H1 (cell line): ENCODE results near the gene TEDDM1. TPM values are rescaled to one million over a fixed set of nuclear protein-coding genes. Genes with fewer than 3 reads are reported as not detected.

Source experiments
- CTCF ChIA-PET: fragments of 300-600 bp; sonication (Branson Sonifier 250); formaldehyde crosslinking; loops from one replicate; lab custom pipeline; 2021; ENCODE audit not compliant: partially characterized antibody; lab: Charles Lee
- POLR2A ChIA-PET: fragments of 300-600 bp; sonication (Branson Sonifier 250); formaldehyde crosslinking; loops from one replicate; lab custom pipeline; 2021; ENCODE audit warnings: inconsistent platforms; ENCODE audit not compliant: partially characterized antibody; lab: Charles Lee
- DNase-seq, 2 experiments: peaks; one replicate each; pipeline versions ENCODE4 v3.0.0 to v3.0.0-alpha.2; 2010 to 2022; ENCODE audit warnings: low spot score in 2 of 2, low read depth in 1 of 2, mixed read lengths in 1 of 2
- FAIRE-seq: peaks from 2 replicates; lab custom pipeline; 2011; peaks lifted over from hg19 to GRCh38; lab: Jason Lieb, UNC
- H2AFZ ChIP-seq: 2 replicates; pipeline ENCODE4 v1.8.1; 2012; ENCODE audit warnings: low read length, inconsistent platforms
- H2AK5ac ChIP-seq: 2 replicates; pipeline ENCODE4 v1.6.1; 2013; ENCODE audit warnings: low read depth, low read length
- H2BK120ac ChIP-seq: replicated peaks from 2 replicates; pipeline ENCODE3; 2013; ENCODE audit warnings: low read depth, low read length, inconsistent platforms
- H2BK12ac ChIP-seq: 2 replicates; pipeline ENCODE4 v1.6.1; 2013; ENCODE audit warnings: low read depth, low read length
- H2BK15ac ChIP-seq: 2 replicates; pipeline ENCODE4 v1.6.1; 2013; ENCODE audit warnings: low read length
- H2BK20ac ChIP-seq: 2 replicates; pipeline ENCODE4 v1.6.1; 2013; ENCODE audit warnings: low read length
- H2BK5ac ChIP-seq: 2 replicates; pipeline ENCODE4 v1.6.1; 2013; ENCODE audit warnings: low read depth, low read length
- H3K14ac ChIP-seq: 2 replicates; pipeline ENCODE4 v1.6.1; 2013; ENCODE audit warnings: inconsistent platforms; ENCODE audit not compliant: insufficient read length
- H3K18ac ChIP-seq: 2 replicates; pipeline ENCODE4 v1.6.1; 2013; ENCODE audit warnings: low read length; ENCODE audit errors: extremely low read depth
- H3K23ac ChIP-seq: 2 replicates; pipeline ENCODE4 v1.6.1; 2013; ENCODE audit warnings: inconsistent platforms; ENCODE audit not compliant: insufficient read length
- H3K23me2 ChIP-seq: 2 replicates; pipeline ENCODE4 v1.6.1; 2013; ENCODE audit warnings: low read depth, low read length
- H3K27ac ChIP-seq: 2 replicates; pipeline ENCODE4 v1.6.1; 2011; ENCODE audit warnings: low read depth, low read length, inconsistent platforms
- H3K27me3 ChIP-seq, 4 experiments: replicated peaks in 1 of 4; 1 replicate in 1 of 4; 2 replicates in 3 of 4; pipeline versions ENCODE4 v1.6.1 to v1.8.1; 2011 to 2013; ENCODE audit warnings: low read length in 3 of 4, mild to moderate bottlenecking in 3 of 4, inconsistent platforms in 2 of 4, mixed read lengths in 2 of 4, moderate library complexity in 1 of 4; ENCODE audit not compliant: control insufficient read depth in 3 of 4, insufficient read depth in 3 of 4; ENCODE audit errors: extremely low read depth in 1 of 4
- H3K36me3 ChIP-seq, 4 experiments: 2 replicates each; pipeline versions ENCODE4 v1.6.1 to v1.8.1; 2011 to 2013; ENCODE audit warnings: mild to moderate bottlenecking in 4 of 4, low read length in 3 of 4, moderate library complexity in 2 of 4, control low read depth in 1 of 4, inconsistent platforms in 1 of 4; ENCODE audit not compliant: insufficient read depth in 4 of 4, control insufficient read depth in 2 of 4
- H3K4ac ChIP-seq: replicated peaks from 2 replicates; pipeline ENCODE3; 2013; ENCODE audit warnings: low read length, low read depth, mixed read lengths, inconsistent platforms; ENCODE audit not compliant: insufficient read length
- H3K4me1 ChIP-seq, 4 experiments: replicated peaks in 1 of 4; 1 replicate in 1 of 4; 2 replicates in 3 of 4; pipeline versions ENCODE4 v1.6.1 to v1.8.1; 2011 to 2013; ENCODE audit warnings: low read length in 3 of 4, inconsistent platforms in 2 of 4, mixed read lengths in 1 of 4; ENCODE audit not compliant: insufficient read depth in 4 of 4, control insufficient read depth in 3 of 4
- H3K4me2 ChIP-seq, 2 experiments: 2 replicates each; pipeline versions ENCODE4 v1.6.1 to v1.8.1; 2011 to 2013; ENCODE audit warnings: low read depth in 2 of 2, low read length in 2 of 2, control low read depth in 1 of 2, inconsistent platforms in 1 of 2, mild to moderate bottlenecking in 1 of 2; ENCODE audit not compliant: insufficient read depth in 1 of 2
- H3K4me3 ChIP-seq, 4 experiments: fragments of 200-600, 300-600 bp in 1 of 4; sonication (generic), shearing (Covaris generic), sonication (Bioruptor Twin) in 1 of 4; 2 replicates each; pipeline versions ENCODE4 v1.5.1 to v1.8.1; 2011 to 2016; ENCODE audit warnings: low read length in 4 of 4, low read depth in 3 of 4, control low read depth in 2 of 4, inconsistent platforms in 2 of 4, mild to moderate bottlenecking in 2 of 4, mixed read lengths in 1 of 4, moderate library complexity in 1 of 4; ENCODE audit not compliant: insufficient read depth in 2 of 4; ENCODE audit errors: extremely low read depth in 1 of 4
- H3K56ac ChIP-seq: replicated peaks from 2 replicates; pipeline ENCODE3; 2013; ENCODE audit warnings: low read depth, mild to moderate bottlenecking, mixed read lengths, low read length, inconsistent platforms; ENCODE audit not compliant: insufficient read length
- H3K79me1 ChIP-seq: 2 replicates; pipeline ENCODE4 v1.6.1; 2013; ENCODE audit warnings: low read depth, low read length, control low read depth
- H3K79me2 ChIP-seq, 2 experiments: 2 replicates each; pipeline versions ENCODE4 v1.6.1 to v1.8.1; 2012 to 2013; ENCODE audit warnings: low read length in 2 of 2, mild to moderate bottlenecking in 2 of 2, inconsistent platforms in 1 of 2; ENCODE audit not compliant: insufficient read depth in 2 of 2, control insufficient read depth in 1 of 2
- H3K9ac ChIP-seq, 4 experiments: replicated peaks in 1 of 4; 1 replicate in 1 of 4; 2 replicates in 3 of 4; pipeline versions ENCODE4 v1.6.1 to v1.8.1; 2011 to 2013; ENCODE audit warnings: low read depth in 3 of 4, low read length in 3 of 4, control low read depth in 2 of 4, mild to moderate bottlenecking in 2 of 4, moderate library complexity in 2 of 4, inconsistent platforms in 1 of 4; ENCODE audit errors: extremely low read depth in 1 of 4
- H3K9me3 ChIP-seq, 2 experiments: 2 replicates each; pipeline versions ENCODE4 v1.6.1 to v1.8.1; 2012 to 2013; ENCODE audit warnings: mild to moderate bottlenecking in 2 of 2, moderate library complexity in 2 of 2, control low read depth in 1 of 2, inconsistent platforms in 1 of 2, low read depth in 1 of 2, low read length in 1 of 2, mixed read lengths in 1 of 2; ENCODE audit not compliant: insufficient read depth in 2 of 2
- H4K20me1 ChIP-seq, 2 experiments: replicated peaks in 1 of 2; 2 replicates each; pipeline versions ENCODE3 to v1.8.1; 2011 to 2013; ENCODE audit warnings: inconsistent platforms in 2 of 2, low read length in 2 of 2, mild to moderate bottlenecking in 1 of 2; ENCODE audit not compliant: insufficient read depth in 2 of 2, control insufficient read depth in 1 of 2
- H4K5ac ChIP-seq: 2 replicates; pipeline ENCODE4 v1.6.1; 2013; ENCODE audit warnings: low read length, low read depth, mixed read lengths, inconsistent platforms; ENCODE audit not compliant: insufficient read length
- H4K8ac ChIP-seq: 2 replicates; pipeline ENCODE4 v1.8.0; 2013; ENCODE audit warnings: mild to moderate bottlenecking, moderate library complexity, low read length, inconsistent platforms; ENCODE audit not compliant: insufficient read depth; ENCODE audit errors: extremely low read depth
- H4K91ac ChIP-seq: replicated peaks from 2 replicates; pipeline ENCODE3; 2013; ENCODE audit warnings: low read length, mixed read lengths, inconsistent platforms; ENCODE audit not compliant: insufficient read length
- ASH2L ChIP-seq: fragments of 200-600, 300-600 bp; sonication (generic); IDR thresholded peaks from one replicate; pipeline ENCODE4 v1.7.1; 2017; ENCODE audit warnings: low read length
- ATF2 ChIP-seq: IDR thresholded peaks from 2 replicates; pipeline ENCODE4 v1.6.1; 2012; ENCODE audit warnings: low read length, inconsistent platforms
- CHD1 ChIP-seq: IDR thresholded peaks from 2 replicates; pipeline ENCODE4 v1.6.1; 2012; ENCODE audit warnings: low read depth, low read length, improper control_type of control experiment
- CHD2 ChIP-seq: IDR thresholded peaks from 2 replicates; pipeline ENCODE4 v1.6.1; 2012; ENCODE audit warnings: low read length, improper control_type of control experiment
- CREB1 ChIP-seq: IDR thresholded peaks from 2 replicates; pipeline ENCODE4 v1.6.1; 2012; ENCODE audit warnings: inconsistent platforms
- EP300 ChIP-seq, 2 experiments: IDR thresholded peaks; 1 replicate in 1 of 2; 2 replicates in 1 of 2; pipeline ENCODE4 v1.6.1; 2011 to 2012; ENCODE audit warnings: low read depth in 2 of 2, low read length in 2 of 2, mild to moderate bottlenecking in 2 of 2, borderline replicate concordance in 1 of 2, inconsistent platforms in 1 of 2, moderate library complexity in 1 of 2
- GTF2F1 ChIP-seq: IDR thresholded peaks from 2 replicates; pipeline ENCODE4 v1.6.1; 2012; ENCODE audit warnings: low read depth, low read length, improper control_type of control experiment, borderline replicate concordance
- POLR2A ChIP-seq, 2 experiments: IDR thresholded peaks; 1 replicate in 1 of 2; 2 replicates in 1 of 2; pipeline ENCODE4 v1.6.1; 2011; ENCODE audit warnings: low read depth in 2 of 2, low read length in 2 of 2, mild to moderate bottlenecking in 2 of 2; ENCODE audit errors: control extremely low read depth in 1 of 2
- POLR2AphosphoS5 ChIP-seq: IDR thresholded peaks from 2 replicates; pipeline ENCODE4 v1.6.1; 2011; ENCODE audit warnings: low read depth, low read length
- RXRA ChIP-seq: IDR thresholded peaks from 2 replicates; pipeline ENCODE4 v1.6.1; 2011; ENCODE audit warnings: low read depth, mild to moderate bottlenecking, low read length, moderate library complexity; ENCODE audit not compliant: insufficient read depth
- SP1 ChIP-seq: IDR thresholded peaks from 2 replicates; pipeline ENCODE4 v1.6.1; 2011; ENCODE audit warnings: low read depth, low read length
- SP2 ChIP-seq: IDR thresholded peaks from 2 replicates; pipeline ENCODE4 v1.6.1; 2012; ENCODE audit warnings: mild to moderate bottlenecking, low read length, inconsistent platforms
- TEAD4 ChIP-seq: IDR thresholded peaks from 2 replicates; pipeline ENCODE4 v1.6.1; 2012; ENCODE audit warnings: low read depth, low read length, inconsistent platforms, mixed read lengths
- WGBS, 2 experiments: shearing (Covaris generic) in 1 of 2; methylation state at CpG; one replicate each; pipeline versions ENCODE4 v1.1.6 to v1.1.7; 2013 to 2015; ENCODE audit warnings: low lambda C conversion rate in 2 of 2, mixed read lengths in 2 of 2, inconsistent platforms in 1 of 2, low coverage in 1 of 2, missing lambda C conversion rate in 1 of 2; ENCODE audit not compliant: insufficient replicate concordance in 2 of 2, insufficient coverage in 1 of 2, insufficient read length in 1 of 2; ENCODE audit errors: extremely low coverage in 1 of 2, missing lambda C conversion rate in 1 of 2; 5-methylcytosine and 5-hydroxymethylcytosine counted together
- polyA plus RNA-seq, 7 experiments: library from polyadenylated mRNA; depleted of rRNA in 3 of 7; stranded (reverse) in 5 of 7; unstranded in 2 of 7; fragments of >200 nt in 5 of 7; fragments of 200-250 nt in 2 of 7; gene quantifications; 1 replicate in 5 of 7; 2 replicates in 1 of 7; 4 replicates in 1 of 7; pipeline versions ENCODE4 v1.2.1 to v1.2.3, GENCODE V29; 2011 to 2013; ENCODE audit warnings: missing spikeins in 2 of 7, mixed read lengths in 2 of 7
- total RNA-seq: library from RNA; stranded (reverse); fragmentation: NEBNext Ultra II Directional; extraction: Animal tissue kit (Norgen Biotek cat#: 25700); gene quantifications from 2 replicates; pipeline ENCODE4 v1.2.1, GENCODE V29; 2021

Gene TEDDM1
- total and polyA plus RNA-seq, 2 of the 8 experiments (the other 6 are each of a cell fraction or from before 2014, with no cell fraction given), result not detected

- no peak overlapping the region for H3K4ac ChIP-seq
- H2BK20ac ChIP-seq, result no peak overlapping the region
- no peak overlapping the region for H2AK5ac ChIP-seq
- H4K5ac ChIP-seq, result no peak overlapping the region
- H3K27me3 ChIP-seq, result no peaks in the 10 kb centered on the region
- H3K23me2 ChIP-seq, result no peaks in the 10 kb centered on the region
- H4K91ac ChIP-seq, result no peak overlapping the region
- ChIA-PET CTCF (interaction anchor here (0.6 to 1.7 kb wide), 7 partner anchors 9 to 287 kb away, joined by 3 to 6 read pairs (median 3); no protein-coding TSS in a partner anchor), POLR2A (interaction anchor here (1.0 to 2.4 kb wide), 5 partner anchors 9 to 24 kb away, joined by 3 to 7 read pairs (median 3); partner anchors contain the start of gene GLUL)
- H3K14ac ChIP-seq, result no peak overlapping the region
- H4K8ac ChIP-seq, result no peak overlapping the region
- no peak overlapping the region for H3K4me2 ChIP-seq
- H2BK12ac ChIP-seq, result no peak overlapping the region
- no peak for TF ChIP-seq POLR2AphosphoS5
- TF ChIP-seq RXRA, result no peak
- TF ChIP-seq ATF2, result no peak
- TF ChIP-seq CHD1, result no peak
- no peak for TF ChIP-seq GTF2F1
- no peak for TF ChIP-seq EP300 (IDR thresholded peaks at IDR 0.05; ENCODE audit: borderline replicate concordance in 1 of 2, low read depth in 2 of 2, low read length in 2 of 2)
- no peak for TF ChIP-seq CREB1
- no peak for TF ChIP-seq ASH2L
- no peak for TF ChIP-seq TEAD4
- TF ChIP-seq CHD2, result no peak
- no peak for TF ChIP-seq SP2
- no peak for TF ChIP-seq POLR2A (IDR thresholded peaks at IDR 0.05; ENCODE audit: control extremely low read depth in 1 of 2, low read depth in 2 of 2, low read length in 2 of 2)
- no peak for TF ChIP-seq SP1
- no peak overlapping the region for H3K56ac ChIP-seq
- H2BK5ac ChIP-seq, result no peak overlapping the region
- FAIRE-seq, result no peak
- no peak for DNase-seq
- no peak overlapping the region for H3K9ac ChIP-seq
- H3K27ac ChIP-seq, result no peak overlapping the region
- no peak overlapping the region for H2BK120ac ChIP-seq
- H3K79me2 ChIP-seq, result no peaks in the 10 kb centered on the region
- H3K23ac ChIP-seq, result no peak overlapping the region
- H3K9me3 ChIP-seq, result no peaks in the 10 kb centered on the region
- no peaks in the 10 kb centered on the region for H4K20me1 ChIP-seq
- H3K79me1 ChIP-seq, result no peaks in the 10 kb centered on the region
- no peak overlapping the region for H2AFZ ChIP-seq
- no peak overlapping the region for H3K18ac ChIP-seq
- H2BK15ac ChIP-seq, result no peak overlapping the region
- H3K4me1 ChIP-seq, result peaks cover 0 to 3% (median under 1%) of the 10 kb centered on the region in 4 experiments; a peak in 4 of 7 replicates
- no peaks in the 10 kb centered on the region for H3K36me3 ChIP-seq
- no peak overlapping the region for H3K4me3 ChIP-seq
- 92% methylated on average over 2 of the region's 2 CpGs; no CpG with 5 or more reads in 1 of the 2 experiments for WGBS, 2 experiments
Measured at GRCh38 chr1:182367926-182368325, 32.5 kb downstream of the TEDDM1 start.
